Mucosa of rectum (tissue), 2 donors: ENCODE measurements around the gene CTSC.

ENCODE experiments used
- H3K27ac ChIP-seq, 2 donors: one replicate each; pipeline ENCODE4 v1.7.0; 2013; ENCODE audit warnings: inconsistent platforms in 2 of 2, low read depth in 2 of 2, low read length in 2 of 2
- H3K27me3 ChIP-seq, 2 donors: one replicate each; pipeline ENCODE4 v1.7.0; 2013; ENCODE audit warnings: low read length in 2 of 2; ENCODE audit not compliant: control insufficient read depth in 2 of 2, insufficient read depth in 2 of 2
- H3K36me3 ChIP-seq, 2 donors: one replicate each; pipeline ENCODE4 v1.7.0; 2013; ENCODE audit warnings: low read length in 2 of 2; ENCODE audit not compliant: control insufficient read depth in 2 of 2, insufficient read depth in 2 of 2
- H3K4me1 ChIP-seq, 2 donors: one replicate each; pipeline ENCODE4 v1.7.0; 2013; ENCODE audit warnings: low read length in 2 of 2, mild to moderate bottlenecking in 1 of 2; ENCODE audit not compliant: control insufficient read depth in 2 of 2, insufficient read depth in 2 of 2
- H3K4me3 ChIP-seq, 2 donors: one replicate each; pipeline ENCODE4 v1.7.0; 2013; ENCODE audit warnings: low read length in 2 of 2
- H3K9ac ChIP-seq, 2 donors: one replicate each; pipeline ENCODE4 v1.7.0; 2013; ENCODE audit warnings: low read length in 2 of 2, low read depth in 1 of 2, mild to moderate bottlenecking in 1 of 2
- H3K9me3 ChIP-seq, 2 donors: one replicate each; pipeline ENCODE4 v1.7.0; 2013; ENCODE audit warnings: low read length in 2 of 2; ENCODE audit not compliant: control insufficient read depth in 2 of 2
- donor health status: healthy.
- donor health status: Normal muscosa, but diverticular disease.

CTSC gene

DNA sequence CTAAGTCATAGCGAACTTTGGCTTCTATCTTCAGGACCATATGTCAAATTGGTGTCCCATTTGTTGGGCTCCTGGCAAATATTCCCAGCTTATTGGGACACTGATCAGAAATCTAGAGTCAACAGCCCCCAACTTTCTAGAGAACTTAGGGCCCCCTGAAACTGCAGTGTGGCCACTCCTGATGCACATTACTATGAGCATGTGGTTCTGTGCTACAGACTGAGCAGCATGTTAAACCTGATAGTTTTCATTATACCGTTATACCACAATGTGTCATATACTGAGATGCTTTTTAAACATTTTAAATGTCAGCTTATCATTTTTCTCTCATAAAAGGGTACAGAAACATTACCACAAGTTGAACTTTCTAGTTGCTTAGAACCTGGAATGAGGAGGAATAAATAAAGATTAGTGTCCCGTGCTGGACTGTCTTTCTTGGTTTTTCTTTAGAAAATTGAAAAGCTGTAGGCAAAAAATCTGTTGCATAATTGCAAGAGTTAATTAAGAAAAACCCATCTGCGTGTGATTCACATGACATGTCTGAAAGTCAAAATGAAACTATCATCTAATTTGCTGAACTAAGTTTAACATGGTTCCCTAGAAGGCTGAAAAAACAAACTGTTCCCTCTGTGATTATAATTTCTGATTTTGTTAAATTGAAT is 16.4 kb upstream of the CTSC start:
- H3K36me3 ChIP-seq, result no peaks in the 10 kb centered on the region
- no peak overlapping the region for H3K9ac ChIP-seq
- peak overlapping the region in 1 of 2 donors; percentile 1 for H3K4me3 ChIP-seq
- H3K4me1 ChIP-seq, result peaks cover 0 to 4% of the 10 kb centered on the region in 2 donors
- H3K9me3 ChIP-seq, result no peaks in the 10 kb centered on the region
- peak overlapping the region in 1 of 2 donors; percentile 35 for H3K27ac ChIP-seq
- H3K27me3 ChIP-seq, result no peaks in the 10 kb centered on the region

DNA sequence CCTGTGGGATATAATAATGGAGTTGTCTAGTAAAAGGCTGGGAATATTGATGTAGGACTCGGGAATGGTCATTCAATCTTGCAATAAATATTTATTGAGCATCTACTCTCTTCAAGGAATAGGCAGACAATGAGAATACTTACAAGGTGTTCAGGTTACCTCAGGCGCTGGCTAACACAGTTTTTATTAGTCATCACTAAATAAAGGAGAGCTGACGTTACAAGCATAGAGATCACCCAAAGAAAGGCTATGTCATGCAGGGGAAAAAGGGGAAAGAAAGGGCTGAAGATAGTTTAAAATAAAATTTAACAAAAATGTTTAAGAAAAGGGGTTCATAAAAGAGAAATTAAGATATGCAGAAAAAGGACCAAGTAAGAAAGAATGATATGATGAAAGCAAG is 15.8 kb upstream of the CTSC start:
- H3K9me3 ChIP-seq, result no peaks in the 10 kb centered on the region
- H3K27me3 ChIP-seq, result no peaks in the 10 kb centered on the region
- H3K27ac ChIP-seq, result no peak overlapping the region
- H3K4me1 ChIP-seq, result peaks cover 0 to 4% of the 10 kb centered on the region in 2 donors
- no peak overlapping the region for H3K4me3 ChIP-seq
- no peak overlapping the region for H3K9ac ChIP-seq
- H3K36me3 ChIP-seq, result no peaks in the 10 kb centered on the region

DNA sequence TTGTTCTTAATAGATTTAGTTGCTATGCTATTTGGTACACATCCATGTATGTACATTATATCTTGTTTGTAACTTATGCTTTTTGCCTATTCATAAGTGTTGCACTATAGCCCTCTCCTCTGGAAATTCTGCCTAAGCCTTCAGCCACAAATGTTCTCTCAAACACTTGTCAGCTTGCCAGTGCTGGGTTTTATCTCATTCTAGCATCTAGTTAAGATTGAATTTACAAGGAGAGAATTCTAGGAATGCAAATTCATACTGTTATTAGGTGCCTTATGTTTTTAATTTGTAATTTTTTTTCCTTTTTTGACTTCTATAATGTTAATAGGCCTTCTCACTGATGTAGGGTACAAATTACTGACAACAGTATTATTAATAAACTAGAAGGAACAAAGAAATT is 14.6 kb upstream of the CTSC start:
- Histone ChIP-seq H3K4me1 (peaks cover 0 to 4% of the 10 kb centered on the region in 2 donors), H3K27me3 (no peaks in the 10 kb centered on the region), H3K9me3 (no peaks in the 10 kb centered on the region), H3K27ac (no peak overlapping the region), H3K4me3 (no peak overlapping the region), H3K9ac (no peak overlapping the region), H3K36me3 (no peaks in the 10 kb centered on the region)

DNA sequence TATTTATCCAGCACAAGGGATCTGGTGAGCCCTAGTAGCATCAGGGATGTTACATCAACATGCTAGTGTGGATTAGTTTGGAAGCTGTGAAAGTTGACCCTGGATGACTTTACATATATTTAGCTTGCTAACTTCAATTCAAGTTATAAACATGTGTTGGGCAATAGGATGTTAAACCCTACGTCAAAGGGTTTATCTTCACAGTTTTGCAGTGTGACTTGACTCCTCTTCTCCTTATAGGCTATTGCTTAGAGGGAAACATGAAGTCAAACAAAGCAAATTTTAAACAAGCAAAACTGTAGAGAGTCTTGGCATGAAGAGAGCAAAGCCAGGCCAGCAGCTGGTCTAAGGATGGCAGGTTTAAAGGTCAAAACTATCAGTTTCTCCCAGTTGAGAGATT is 11.3 kb upstream of the CTSC start:
- Histone ChIP-seq H3K27me3 (no peaks in the 10 kb centered on the region), H3K36me3 (no peaks in the 10 kb centered on the region), H3K4me3 (no peak overlapping the region), H3K4me1 (peaks cover 0 to 2% of the 10 kb centered on the region in 2 donors), H3K9me3 (no peaks in the 10 kb centered on the region), H3K9ac (no peak overlapping the region), H3K27ac (no peak overlapping the region)

DNA sequence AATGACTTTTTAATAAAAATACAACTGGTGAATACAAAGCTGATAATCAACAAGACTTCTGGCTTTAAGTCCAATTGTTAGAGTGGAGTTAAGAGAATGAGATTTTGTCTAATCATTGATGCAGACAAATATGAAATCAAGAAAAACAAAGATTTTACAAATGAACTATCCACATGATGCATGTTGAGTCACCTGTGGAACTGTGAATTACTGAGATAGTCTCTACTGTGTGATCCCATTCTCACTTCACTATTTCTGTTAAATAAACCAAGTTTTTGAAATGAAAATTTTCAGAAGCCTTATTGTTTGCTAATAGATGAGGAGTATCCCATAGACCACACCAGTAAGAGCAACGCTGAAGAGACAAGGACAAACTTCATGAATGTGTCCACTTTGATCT is 8.4 kb upstream of the CTSC start:
- no peaks in the 10 kb centered on the region for H3K9me3 ChIP-seq
- no peaks in the 10 kb centered on the region for H3K27me3 ChIP-seq
- H3K9ac ChIP-seq, result no peak overlapping the region
- no peaks in the 10 kb centered on the region for H3K4me1 ChIP-seq
- no peaks in the 10 kb centered on the region for H3K36me3 ChIP-seq
- no peak overlapping the region for H3K27ac ChIP-seq
- no peak overlapping the region for H3K4me3 ChIP-seq

DNA sequence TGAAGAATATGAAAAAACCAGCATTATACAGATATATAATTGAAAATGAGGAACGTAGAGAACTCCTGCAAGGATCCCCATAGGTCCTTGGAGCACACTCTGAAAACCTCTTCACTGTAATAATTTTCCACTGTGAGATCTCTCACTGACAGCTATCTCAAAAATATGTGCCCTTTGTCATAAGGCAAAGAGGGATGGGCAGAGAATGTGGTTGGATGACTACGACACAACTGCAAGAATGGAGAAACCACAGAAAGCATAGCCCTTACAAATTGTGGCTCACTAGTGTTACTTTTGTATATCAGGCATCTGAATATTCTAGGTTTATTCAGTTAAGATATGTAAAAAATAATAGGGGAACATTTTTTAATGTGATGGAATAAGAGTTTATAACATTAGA is 7.9 kb upstream of the CTSC start:
- Histone ChIP-seq H3K36me3 (no peaks in the 10 kb centered on the region), H3K4me3 (no peak overlapping the region), H3K9me3 (no peaks in the 10 kb centered on the region), H3K27ac (no peak overlapping the region), H3K4me1 (no peaks in the 10 kb centered on the region), H3K9ac (no peak overlapping the region), H3K27me3 (no peaks in the 10 kb centered on the region)

DNA sequence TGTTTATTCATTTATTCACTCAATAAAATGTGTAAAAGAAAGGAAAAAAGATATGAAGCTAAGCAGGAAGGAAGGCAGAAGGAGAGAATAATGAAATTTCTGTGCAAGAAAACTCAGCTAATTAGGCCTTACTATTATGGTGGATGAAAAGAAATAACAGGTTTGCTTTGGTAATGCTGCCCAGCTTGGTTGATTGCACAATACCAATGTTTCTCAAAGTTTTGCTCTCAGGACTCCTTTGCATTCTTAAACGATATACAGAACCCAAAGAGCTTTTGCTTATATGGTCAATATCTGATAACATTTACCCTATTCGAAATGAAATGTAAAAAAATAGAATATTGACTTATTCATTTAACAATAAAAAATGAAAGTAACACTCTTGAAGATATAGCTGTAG is 7.3 kb upstream of the CTSC start:
- no peaks in the 10 kb centered on the region for H3K4me1 ChIP-seq
- no peak overlapping the region for H3K4me3 ChIP-seq
- no peaks in the 10 kb centered on the region for H3K27me3 ChIP-seq
- H3K9ac ChIP-seq, result no peak overlapping the region
- H3K27ac ChIP-seq, result no peak overlapping the region
- no peaks in the 10 kb centered on the region for H3K9me3 ChIP-seq
- no peaks in the 10 kb centered on the region for H3K36me3 ChIP-seq

DNA sequence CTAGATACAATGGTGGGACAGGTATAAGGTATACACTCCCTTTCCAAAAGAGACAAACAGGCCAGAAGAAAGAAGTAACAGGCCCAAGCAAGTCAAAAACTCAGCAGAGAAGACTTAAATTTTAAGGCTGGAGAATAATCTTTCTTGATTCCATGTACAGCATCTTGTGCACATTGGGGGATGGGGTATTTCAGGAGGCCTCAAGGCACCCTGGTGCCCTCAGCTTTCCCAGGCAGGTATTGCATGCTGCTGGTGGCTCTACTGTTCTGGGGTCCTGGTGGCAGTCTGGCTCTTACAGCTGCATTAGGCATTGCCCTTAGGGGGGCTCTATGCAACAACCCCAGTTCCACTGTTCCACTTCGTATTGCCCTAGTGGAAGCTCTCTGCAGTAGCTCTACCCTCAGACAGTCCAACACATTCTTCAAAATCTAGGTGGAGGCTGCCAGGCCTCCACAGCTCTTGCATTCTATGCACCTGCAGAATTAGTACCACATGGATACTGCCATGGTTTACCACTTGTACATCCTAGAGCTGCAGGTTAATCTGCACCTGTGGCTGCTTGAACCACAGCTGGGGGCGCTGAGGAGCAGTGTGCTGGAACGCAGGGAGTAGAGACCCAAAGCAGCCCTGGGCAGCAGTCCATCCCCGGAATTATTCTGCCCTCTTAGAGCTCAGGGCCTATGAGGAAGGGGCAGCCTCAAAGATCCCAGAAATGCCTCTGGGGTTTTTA is 4.2 kb upstream of the CTSC start:
- Histone ChIP-seq H3K27ac (no peak overlapping the region), H3K36me3 (no peaks in the 10 kb centered on the region), H3K27me3 (no peaks in the 10 kb centered on the region), H3K9me3 (no peaks in the 10 kb centered on the region), H3K4me3 (no peak overlapping the region), H3K9ac (no peak overlapping the region), H3K4me1 (peaks cover 4 to 5% of the 10 kb centered on the region in 2 donors)

DNA sequence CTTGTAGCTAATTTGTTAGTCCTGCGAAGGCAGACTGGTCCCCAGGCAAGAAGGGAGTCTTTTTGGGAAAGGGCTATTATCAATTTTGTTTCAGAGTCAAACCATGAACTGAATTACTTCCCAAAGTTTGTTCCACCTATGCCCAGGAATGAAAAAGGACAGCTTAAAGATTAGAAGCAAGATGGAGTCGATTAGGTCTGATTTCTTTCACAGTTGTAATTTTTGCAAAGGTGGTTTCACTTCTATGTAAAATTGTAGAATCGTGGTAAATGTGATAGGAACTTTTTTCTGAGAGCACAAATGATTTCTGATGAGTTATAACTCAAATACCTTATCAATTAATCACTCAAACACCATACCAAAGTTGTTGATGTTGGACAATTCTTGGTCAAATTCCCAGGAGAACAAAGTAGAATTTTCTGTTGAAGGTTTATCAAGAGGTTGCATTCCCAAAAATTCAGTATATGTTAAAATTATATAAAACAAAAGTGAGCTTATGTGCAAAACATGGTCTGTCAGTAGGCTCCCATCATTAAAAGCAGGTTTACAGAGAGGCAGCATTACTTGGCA is 2.9 kb upstream of the CTSC start:
- H3K27ac ChIP-seq, result no peak overlapping the region
- no peak overlapping the region for H3K9ac ChIP-seq
- H3K4me3 ChIP-seq, result no peak overlapping the region
- no peaks in the 10 kb centered on the region for H3K9me3 ChIP-seq
- H3K27me3 ChIP-seq, result no peaks in the 10 kb centered on the region
- H3K36me3 ChIP-seq, result no peaks in the 10 kb centered on the region
- peaks cover 4 to 5% of the 10 kb centered on the region in 2 donors for H3K4me1 ChIP-seq

DNA sequence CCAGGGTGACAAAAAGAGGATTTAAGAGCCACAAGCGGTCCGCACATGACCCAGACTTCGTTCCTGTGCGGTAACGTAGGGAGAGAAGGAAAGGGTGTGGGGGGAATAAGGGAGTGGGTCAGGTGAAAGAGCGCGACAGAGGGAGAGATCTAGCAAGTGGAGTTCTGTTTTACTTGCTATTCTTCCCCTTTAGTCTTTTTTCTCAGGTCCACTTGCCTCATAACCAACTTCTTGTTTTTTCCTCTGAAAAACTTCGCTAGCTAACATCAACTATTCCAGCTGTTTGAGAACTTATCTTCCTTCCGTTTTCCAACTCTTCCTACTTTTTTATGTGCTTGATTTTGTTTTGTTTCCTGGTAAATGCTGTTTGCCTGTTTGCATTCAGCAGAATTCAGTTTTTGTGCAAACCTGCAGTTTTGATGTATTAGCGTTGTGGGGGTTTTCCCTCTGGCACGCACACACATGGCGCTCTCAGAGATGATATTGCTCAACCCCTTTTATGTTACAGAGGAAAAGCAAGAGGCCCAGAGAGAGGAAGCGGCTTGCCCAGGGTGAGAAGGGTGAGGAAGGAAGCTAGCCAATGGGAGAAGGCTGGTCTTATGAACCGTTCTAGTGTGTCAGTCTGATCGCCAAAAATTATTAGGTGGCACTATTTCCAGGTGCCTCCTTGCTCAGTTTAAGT is 592 bp upstream of the CTSC start:
- Histone ChIP-seq H3K4me1 (peaks cover 4 to 5% of the 10 kb centered on the region in 2 donors), H3K36me3 (peaks cover 0 to 6% of the 10 kb centered on the region in 2 donors), H3K9me3 (no peaks in the 10 kb centered on the region), H3K9ac (peak overlapping the region; percentile 87 to 88), H3K4me3 (peak overlapping the region; percentile 96 to 97), H3K27ac (peak overlapping the region; percentile 86 to 93), H3K27me3 (no peaks in the 10 kb centered on the region)
